Raji (cell line): Measurements from ENCODE around the gene CIDEA.

ENCODE experiments used
- POLR2A ChIP-seq: IDR thresholded peaks from 2 replicates; pipeline ENCODE4 v1.6.1; 2011; ENCODE audit warnings: low read depth, low read length, control low read depth; ENCODE audit not compliant: insufficient read depth

The CIDEA gene

GRCh38 chr18:12309683-12310198 lies 55.6 kb downstream of the CIDEA start:
- TF ChIP-seq POLR2A, result no peak

- TF ChIP-seq POLR2A, result no peak
Measured at GRCh38 chr18:12310762-12311161, 56.6 kb downstream of the CIDEA start.

- TF ChIP-seq POLR2A, result no peak
Measured at GRCh38 chr18:12312976-12313375, 58.8 kb downstream of the CIDEA start.

GRCh38 chr18:12313530-12314245 lies 59.5 kb downstream of the CIDEA start:
- TF ChIP-seq POLR2A, result no peak

- no peak for TF ChIP-seq POLR2A
Measured at GRCh38 chr18:12314591-12315305, 60.6 kb downstream of the CIDEA start.

GRCh38 chr18:12315490-12315889 lies 61.3 kb downstream of the CIDEA start:
- TF ChIP-seq POLR2A, result no peak

GRCh38 chr18:12315911-12316310 lies 61.8 kb downstream of the CIDEA start:
- no peak for TF ChIP-seq POLR2A

- TF ChIP-seq POLR2A, result no peak
Measured at GRCh38 chr18:12317664-12318333, 63.6 kb downstream of the CIDEA start.

- no peak for TF ChIP-seq POLR2A
Measured at GRCh38 chr18:12318334-12318697, 64.2 kb downstream of the CIDEA start.

GRCh38 chr18:12318857-12319256 lies 64.7 kb downstream of the CIDEA start:
- no peak for TF ChIP-seq POLR2A

- TF ChIP-seq POLR2A, result no peak
Measured at GRCh38 chr18:12321333-12321732, 67.2 kb downstream of the CIDEA start.

- TF ChIP-seq POLR2A, result no peak
Measured at GRCh38 chr18:12324991-12325725, 71.0 kb downstream of the CIDEA start.

GRCh38 chr18:12325726-12326245 lies 71.6 kb downstream of the CIDEA start:
- TF ChIP-seq POLR2A, result no peak

- TF ChIP-seq POLR2A, result no peak
Measured at GRCh38 chr18:12326711-12327460, 72.7 kb downstream of the CIDEA start.
